HG03064 (cell line): ENCODE measurements around the gene NTN4.
"Not testable (repeated sequence)": the region's sequence is repeated elsewhere in the genome, so short reads cannot be mapped to it uniquely, and the experiment has no call there.

Experiments
- ATAC-seq: cut with Tn5 transposase; IDR thresholded peaks from one replicate; pipeline ENCODE4 v1.9.1; 2021; ENCODE audit warnings: low read depth; ENCODE audit not compliant: unreplicated experiment

Gene NTN4

DNA sequence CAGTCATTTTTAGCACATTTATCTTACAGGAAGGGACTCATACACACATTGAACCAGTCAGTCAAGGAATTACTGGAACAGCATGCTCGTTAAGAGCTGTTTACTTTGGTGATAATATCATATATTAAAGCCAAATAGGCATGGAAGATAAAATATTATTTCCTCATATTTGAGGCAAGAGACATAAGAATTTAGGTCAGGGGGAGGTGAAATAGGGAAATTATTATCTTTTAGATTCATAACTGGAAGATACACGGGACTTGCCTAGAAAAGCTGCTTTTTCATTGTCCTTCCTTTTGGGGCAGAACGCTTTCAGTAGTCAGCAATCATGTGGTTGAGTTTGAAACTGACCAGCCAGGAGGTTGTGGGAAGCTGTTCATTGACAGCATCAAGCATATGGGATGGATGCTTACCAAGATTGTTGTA lies 72.5 kb downstream of the NTN4 start:
- no peak for ATAC-seq

DNA sequence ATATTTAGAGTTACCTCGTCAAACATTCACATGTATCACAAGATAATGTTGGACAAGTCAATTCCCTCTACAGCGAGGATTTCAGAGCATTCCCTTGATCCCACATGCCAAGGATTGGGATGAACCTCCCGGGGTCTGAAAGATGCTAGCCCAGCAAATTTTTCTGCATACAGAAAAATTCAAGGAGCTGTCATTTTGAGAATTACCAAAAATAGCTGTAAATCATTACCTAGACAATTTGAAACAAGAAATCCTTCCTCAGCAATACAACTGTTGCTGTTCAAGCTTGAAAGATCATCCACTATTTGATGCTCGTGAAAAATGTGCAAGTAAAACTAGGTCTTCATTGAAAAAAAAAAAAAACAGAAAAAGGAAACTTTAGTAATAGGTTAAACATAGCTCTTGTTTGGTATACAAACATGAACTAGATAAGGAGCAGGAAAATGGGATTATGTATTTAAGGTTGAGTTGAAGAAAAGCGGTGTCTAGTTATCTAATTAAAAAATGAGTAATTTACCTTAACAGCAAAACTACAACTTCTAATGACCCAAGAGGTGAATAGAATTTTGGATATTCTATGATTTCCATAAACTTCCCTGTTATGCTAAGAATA lies 73.1 kb downstream of the NTN4 start:
- no peak for ATAC-seq

DNA sequence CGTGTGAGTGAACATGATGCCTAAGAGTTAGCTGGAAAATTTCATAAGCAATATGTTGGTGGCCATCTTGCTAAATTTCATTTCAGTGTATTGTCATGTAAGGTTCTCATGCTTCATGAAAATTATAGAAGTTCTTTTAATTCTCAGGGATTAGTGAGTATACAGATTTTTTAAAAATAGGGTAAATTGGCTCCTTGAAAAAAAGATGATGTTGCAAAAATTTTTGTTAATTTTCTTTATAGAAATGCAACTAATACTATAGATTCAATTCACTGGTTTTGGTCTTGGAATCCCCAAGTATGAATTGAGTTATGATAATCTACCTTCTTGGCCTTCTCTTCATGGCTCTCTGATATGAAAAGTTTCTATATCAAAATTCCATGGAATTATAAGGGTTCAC lies 75.4 kb downstream of the NTN4 start:
- ATAC-seq = no peak

DNA sequence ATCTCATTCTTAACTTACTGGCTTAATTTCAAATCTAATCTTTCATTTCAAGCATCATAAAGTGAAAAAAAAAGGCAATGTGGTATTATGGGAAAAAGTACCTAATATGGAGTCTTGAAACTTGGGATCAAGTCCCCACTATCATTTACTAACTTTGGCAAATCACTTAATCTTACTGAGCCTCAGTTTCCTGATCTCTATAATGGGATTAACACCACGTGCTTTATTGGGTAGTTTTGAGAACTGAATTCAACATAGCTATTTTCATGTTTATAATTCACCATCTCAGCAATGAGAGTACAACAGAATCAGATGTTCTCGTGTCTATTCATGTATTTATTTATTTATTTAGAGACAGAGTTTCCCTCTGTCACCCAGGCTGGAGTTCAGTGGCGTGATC lies 78.3 kb downstream of the NTN4 start:
- no peak for ATAC-seq

DNA sequence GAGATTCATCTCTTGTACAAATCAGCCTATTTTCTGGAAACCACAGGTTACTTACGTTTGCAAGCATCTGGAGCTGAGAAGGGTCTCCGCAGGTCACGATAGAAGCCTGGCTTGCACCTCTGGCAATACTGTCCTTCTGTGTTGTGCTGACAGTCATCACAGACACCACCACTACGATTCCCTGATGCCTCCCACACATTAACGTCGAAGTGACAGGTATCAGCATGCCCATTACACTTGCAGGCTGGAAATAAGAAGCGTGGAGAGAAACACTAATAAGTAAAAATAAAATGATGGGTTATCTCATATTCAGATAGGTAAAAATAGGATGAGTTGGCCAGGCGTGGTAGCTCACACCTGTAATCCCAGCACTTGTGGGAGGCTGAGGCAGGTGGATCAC lies 80.2 kb downstream of the NTN4 start:
- ATAC-seq = no peak

DNA sequence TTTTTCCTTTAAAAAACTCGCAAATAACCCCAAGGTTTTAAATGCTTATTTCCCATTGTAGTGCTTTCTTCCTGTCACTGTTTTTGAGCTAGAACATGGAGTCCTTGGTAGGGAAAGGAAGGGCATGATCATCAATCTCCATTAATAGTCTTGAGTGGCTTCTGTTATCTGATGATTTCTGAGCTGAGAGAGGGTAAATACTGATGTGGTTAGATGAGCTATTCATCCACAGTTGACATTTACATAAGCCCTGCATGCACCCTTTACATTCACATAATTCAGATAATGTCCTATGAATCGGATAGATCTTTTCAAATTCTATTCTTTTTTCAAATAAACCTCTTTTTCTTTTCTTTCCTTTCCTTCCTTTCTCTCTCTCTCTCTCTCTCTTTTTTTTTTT lies 81.4 kb downstream of the NTN4 start:
- no peak for ATAC-seq

DNA sequence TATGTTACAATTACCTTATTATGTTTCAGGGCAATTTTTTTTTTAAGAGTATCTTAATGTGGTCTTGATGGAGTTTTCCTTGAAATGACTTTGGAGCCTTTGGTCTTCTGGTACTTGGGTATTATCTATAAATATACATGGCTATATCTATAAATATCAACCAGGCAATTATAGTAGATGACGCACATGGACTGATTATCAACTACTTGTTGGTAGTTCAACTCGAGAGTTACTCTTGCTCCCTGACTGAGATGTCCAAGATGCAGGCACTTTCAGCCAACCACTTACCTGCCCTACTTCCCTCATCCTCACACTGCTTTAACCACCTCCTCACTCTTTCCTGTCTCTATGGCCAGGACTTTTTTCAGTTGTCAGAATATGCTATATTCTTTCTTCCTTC lies 85.4 kb downstream of the NTN4 start:
- no peak for ATAC-seq

DNA sequence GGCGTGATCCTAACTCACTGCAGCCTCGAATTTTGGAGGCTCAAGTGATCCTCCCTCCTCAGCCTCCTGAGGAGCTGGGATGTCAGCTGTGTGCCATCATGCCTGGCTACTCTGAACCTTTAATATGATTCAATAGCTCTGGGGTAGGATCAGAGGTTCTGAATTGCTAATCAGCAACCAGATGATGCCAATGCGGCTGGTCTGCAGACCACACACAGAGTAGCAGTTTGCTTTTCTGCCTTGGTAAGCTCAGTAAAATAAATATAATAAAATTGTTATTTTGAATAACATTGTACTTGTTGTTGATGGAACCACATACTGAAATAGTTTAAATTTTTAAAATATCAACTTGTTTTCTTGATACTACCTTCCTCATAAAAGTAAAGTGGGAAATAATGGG lies 86.6 kb downstream of the NTN4 start:
- ATAC-seq = no peak

DNA sequence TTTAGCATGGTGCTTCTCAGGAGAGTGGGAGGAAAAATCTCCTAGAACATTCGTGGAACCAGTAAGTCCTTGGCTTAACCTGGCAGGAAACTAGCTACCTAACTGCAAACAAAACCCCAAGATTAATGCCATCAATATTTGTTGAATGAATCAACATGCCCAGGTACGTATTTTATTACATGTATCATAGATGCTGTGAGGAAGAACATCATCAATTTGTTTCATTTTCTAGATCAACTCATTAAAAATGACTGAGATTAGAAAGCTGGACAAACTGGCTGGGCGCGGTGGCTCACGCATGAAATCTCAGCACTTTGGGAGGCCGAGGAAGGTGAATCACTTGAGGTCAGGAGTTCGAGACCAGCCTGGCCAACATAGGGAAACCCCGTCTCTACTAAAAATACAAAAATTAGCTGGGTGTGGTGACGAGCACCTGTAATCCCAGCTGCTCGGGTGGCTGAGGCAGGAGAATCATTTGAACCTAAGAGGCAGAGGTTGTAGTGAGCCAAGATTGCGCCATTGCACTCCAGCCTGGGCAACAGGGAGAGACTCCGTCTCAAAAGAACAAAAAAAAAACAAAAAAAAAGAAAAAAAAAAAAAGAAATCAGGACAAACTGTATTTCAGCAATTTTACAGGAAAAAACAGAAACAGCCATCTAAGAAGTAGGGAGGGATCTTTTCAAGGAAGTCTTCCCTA lies 88.7 kb downstream of the NTN4 start:
- no peak for ATAC-seq

DNA sequence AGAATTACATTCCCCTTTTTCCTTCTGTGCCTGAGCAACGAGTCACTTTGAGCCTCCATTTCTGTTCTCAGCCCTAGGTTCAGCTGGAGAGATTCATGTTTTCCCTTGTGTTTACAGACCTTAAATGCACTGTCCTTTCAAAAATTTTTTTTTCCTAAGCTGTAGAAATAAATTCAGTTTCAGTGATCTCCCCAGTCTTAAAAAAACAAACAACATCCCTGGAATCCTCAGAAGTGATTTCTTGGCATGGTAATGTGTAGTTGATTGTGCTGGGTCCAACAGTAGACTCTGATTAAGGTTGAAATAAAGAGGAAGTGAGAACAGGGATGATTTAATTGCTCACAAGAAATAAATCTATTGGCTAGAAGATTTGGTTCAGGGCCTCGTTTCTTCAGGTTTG lies 89.3 kb downstream of the NTN4 start:
- ATAC-seq = no peak

DNA sequence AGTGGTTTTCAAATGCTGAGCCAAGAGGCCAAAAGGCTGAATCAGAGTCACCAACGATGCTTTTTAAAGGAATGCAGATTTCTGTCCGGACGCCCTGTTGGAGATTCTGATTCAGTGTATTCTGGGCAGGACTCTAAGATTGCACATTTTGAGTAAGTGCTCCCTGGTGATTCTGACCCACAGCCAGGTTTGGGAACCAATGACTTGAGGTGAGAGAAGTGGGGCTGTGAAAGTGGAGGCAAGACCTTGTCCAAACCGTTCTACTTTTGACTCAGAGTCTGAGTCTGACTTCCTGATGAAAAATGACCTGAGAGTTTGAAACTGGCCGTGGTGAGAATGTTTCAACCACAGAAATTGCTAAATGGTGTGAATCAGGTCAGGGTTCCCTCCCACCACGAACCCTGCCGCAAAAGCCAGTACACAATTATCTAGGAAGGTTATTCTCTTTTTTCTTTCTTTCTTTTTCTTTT lies 90.2 kb downstream of the NTN4 start:
- peak; percentile 97 for ATAC-seq

DNA sequence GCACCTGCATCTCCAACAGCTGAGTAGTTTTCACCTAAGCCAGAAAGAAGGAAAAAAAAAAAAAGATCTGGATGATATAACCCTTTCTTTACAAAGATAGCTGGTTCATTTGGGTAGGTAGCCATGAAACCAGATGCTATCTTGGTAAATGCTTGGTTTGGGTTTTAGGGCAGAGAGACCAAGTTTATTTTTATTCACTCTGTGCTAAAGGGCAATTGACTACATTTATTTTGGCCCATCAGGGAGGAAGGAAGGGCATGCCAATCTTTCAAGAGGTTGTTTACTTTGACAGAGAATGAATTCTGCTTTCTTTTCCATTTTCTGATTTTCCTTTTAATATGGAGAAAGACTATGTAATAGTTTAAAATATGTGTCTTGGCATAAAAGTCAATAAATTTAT lies 91.0 kb downstream of the NTN4 start:
- no peak for ATAC-seq

DNA sequence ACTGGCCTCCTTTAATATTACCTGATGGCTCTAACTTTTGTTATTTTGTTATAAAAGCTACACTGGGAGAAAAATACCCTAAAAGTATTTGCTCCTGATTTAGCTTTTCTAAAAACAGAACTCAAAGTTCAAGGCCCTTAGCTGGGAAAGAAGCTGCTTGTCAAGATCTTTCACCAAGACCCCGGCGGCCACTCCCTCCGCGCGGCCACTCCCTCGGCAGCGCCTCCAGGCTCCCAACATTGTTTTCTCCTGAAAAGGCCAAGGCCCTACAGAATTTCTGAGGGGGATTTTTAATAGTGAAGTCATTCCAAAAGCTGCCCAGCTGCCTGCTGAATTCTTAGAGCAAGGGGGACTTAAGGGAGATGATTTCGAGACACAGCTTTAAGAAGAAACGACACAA lies 96.4 kb downstream of the NTN4 start:
- ATAC-seq = no peak

DNA sequence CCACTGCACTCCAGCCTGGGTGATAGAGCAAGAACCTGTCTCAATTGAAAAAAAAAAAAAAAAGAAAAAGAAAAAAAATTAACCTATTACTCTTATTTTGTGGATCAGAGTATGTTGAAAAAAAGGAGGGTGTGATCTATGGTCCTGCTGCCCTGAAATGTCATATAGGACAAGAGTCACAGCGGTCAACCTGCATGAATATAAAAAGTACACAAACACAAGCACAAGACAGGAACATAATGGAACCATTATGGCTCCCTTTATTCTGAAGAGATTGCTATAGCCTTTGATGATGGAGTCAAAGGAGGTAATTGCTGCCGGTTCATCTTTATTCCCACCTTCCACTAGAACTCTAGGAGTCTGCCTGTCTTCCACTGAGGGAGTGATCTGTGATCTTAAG lies 96.9 kb downstream of the NTN4 start:
- no peak for ATAC-seq

DNA sequence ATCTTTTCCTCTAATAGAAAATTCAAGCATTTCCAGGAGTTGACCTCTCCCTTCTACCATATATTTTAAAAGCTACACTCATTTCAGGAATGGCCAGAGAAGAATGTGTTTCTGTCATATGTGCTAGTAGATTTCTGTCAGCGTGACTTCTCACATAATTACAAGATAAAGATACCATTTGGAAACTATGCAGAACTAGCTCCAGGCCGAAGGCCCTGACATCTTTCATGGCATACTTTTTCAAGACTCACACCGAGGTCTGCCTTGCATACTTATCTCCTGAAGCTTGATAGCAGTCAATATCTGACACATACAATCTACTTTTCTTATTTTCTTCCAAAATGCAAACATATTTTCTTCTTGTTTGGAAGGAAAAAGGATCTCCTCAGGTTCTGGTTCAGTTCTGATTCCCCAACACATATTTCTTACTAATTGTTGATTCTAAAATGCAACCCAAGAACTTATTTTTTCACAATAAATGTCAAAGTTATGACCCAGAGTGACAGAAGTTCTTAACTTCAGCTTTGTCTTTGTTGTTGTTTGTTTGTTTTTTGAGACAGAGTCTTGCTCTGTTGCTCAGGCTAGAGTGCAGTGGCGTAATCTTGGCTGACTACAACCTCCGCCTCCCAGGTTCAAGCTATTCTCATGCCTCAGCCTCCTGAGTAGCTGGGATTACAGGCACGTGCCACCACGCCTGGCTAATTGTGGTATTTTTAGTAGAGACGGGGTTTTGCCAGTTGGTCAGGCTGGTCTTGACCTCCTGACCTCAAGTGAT lies 99.5 kb downstream of the NTN4 start:
- ATAC-seq = no peak

DNA sequence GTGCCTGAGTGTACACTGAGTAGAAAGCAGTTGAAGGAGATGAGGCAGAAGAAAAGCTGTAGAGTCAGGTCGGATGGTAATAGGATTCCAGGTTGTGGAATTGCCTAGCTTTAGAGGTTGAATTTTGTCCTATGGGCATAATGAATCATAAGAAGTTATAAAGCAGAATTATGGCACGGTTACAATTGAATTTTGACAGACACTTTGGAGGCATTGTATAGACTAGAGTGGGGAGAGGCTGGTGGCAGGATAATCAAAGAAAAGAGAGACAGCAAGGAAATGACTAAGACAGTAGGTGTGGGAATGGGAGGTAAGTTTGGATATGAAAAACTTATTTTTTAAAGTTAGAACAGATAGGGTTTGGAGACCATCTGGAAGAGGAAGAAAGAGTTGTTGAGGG lies 102.6 kb downstream of the NTN4 start:
- no peak for ATAC-seq

DNA sequence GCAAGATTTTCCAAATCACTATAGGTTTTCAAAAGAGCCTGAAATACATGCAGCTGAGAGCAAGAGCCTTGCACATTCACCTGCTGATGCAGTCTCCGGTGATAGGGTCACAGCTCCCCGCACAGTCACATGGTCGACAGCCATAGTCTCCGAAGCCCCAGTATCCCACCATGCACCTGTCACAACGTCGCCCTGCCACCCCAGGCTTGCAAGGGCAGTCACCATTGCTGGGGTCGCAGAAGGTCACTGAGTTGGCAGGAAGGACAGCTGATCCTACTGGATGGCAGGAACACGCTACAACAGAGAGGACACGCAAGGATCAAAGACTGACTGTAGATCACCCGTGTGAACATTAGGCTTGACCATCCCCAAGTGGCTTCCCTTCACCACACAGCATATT lies 107.1 kb downstream of the NTN4 start:
- no peak for ATAC-seq

DNA sequence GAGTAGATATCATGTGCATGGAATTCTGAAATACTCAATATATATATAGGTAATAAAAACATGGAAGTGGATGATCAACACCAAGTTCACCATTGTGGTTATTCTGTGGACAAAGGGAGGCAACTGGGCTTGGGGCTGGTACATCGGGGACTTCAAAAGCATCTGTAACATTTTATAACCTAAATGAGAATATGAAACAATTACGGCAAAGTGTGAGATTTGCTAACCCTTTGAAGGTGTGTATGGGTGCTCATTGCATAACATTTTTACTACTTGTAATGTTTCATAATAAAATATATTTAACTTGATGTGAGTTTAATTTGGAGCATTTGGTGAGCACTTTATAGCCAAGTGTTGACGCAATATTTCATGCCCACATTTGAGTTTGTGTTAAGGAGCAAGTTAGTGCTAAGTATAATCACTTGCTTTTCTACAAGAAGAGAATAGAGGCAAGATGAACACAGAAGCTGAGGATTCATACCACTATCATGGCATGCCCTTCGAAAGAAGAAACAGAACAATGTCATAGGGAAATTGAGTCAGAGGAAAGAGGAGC lies 109.3 kb downstream of the NTN4 start:
- no peak for ATAC-seq

DNA sequence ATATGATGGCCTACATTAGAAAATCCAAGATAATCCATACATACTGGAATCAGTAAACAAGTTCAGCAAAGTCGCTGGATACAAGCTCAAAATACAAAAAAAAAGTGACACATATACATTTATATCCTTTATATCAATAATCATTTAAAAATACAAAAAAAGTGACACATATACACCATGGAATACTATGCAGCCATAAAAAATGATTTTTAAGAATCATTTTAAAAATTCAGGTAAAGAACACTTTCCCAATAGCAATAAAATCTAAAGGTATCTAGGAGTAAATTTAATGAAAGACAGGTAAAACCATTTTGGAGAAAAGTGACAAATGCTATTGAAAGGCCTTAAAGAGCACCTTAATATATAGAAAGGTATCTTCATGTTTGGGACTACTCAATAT lies 111.9 kb downstream of the NTN4 start:
- ATAC-seq = no peak

DNA sequence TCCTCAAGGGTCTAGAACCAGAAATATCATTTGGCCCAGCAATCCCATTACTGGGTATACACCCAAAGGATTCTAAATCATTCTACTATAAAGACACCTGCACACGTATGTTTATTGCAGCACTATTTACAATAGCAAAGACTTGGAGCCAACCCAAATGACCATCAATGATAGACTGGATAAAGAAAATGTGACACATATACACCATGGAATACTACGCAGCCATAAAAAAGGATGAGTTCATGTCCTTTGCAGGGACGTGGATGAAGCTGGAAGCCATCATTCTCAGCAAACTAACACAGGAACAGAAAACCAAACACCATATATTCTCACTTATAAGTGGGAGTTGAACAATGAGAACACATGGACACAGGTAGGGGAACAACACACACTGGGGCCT lies 112.8 kb downstream of the NTN4 start:
- ATAC-seq = not testable (repeated sequence)

DNA sequence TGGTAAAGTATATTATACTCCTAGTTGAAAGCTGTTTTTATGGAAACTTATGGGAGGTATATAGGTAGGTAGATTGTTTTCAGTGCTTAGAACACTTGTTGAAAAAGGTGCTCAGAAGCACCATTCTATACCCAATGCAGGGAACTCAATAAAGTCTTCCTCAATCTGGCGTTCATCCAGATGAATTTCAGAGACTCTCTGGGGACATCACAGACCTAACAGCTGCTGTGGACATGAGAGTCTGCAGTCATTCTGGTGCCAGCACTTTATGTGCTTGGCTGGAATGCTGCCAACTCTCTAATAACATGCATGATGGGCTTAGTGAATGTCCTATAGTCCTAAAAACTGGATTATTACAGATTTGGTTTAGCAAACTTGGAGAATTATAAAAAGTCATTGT lies 115.9 kb downstream of the NTN4 start:
- no peak for ATAC-seq

DNA sequence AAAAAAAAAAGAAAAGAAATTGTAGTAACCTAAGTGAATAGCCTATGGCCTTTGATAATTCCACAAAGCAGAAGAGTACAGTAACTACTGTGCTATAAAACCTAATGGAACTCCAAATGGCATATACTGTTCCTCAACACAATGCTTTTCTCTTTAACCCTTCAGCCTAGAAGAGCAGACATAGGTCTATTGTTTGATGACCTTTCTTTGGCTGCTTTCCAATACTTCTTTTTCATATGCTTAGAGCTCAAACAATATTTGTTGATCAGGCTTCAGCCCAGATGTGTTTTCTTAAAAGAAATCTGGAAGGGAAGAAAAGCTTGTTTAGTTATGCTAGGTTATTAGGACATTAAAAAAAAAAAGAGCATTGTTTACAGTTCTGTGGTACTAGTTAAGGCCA lies 116.4 kb downstream of the NTN4 start:
- ATAC-seq = no peak
